Activated CD8-positive, alpha-beta memory T cell treated with anti-CD3 and anti-CD28 coated beads, Interleukin-2, amount 50 U/mL, for 4 hours (primary cell): ENCODE results near the gene RNF181.
A peak's percentile ranks its signal among the peaks of the same experiment; 100 is the strongest.
"Not testable (repeated sequence)": the region's sequence is repeated elsewhere in the genome, so short reads cannot be mapped to it uniquely, and the experiment has no call there.

Source experiments
- DNase-seq: peaks from one replicate; pipeline ENCODE4 v3.0.0-alpha.2; 2020

Gene RNF181

DNA sequence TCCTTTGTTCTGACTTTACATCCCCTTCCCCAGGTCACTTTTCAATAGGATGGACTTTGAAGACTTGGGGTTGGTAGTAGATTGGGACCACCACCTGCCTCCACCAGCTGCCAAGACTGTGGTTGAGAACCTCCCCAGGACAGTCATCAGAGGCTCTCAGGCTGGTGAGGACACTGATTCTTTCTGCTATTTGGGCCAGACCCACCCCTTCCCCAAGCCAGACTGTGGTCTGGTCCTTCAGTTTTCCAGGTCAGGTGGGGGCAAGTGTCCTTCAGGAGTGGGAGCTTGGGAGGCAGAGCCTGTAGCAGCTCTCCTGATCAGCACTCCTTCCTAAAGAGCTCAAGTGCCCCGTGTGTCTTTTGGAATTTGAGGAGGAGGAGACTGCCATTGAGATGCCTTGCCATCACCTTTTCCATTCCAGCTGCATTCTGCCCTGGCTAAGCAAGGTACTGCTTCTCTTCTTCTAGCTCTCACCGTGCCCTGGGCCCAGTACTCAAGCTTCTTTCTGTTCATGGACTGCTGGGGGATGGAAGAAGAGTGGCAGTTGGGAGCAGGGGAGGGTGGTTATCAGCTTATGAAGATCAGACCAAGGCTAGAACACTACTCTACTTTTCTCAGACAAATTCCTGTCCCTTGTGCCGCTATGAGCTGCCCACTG lies 1.1 kb downstream of the RNF181 start:
- no peak for DNase-seq

DNA sequence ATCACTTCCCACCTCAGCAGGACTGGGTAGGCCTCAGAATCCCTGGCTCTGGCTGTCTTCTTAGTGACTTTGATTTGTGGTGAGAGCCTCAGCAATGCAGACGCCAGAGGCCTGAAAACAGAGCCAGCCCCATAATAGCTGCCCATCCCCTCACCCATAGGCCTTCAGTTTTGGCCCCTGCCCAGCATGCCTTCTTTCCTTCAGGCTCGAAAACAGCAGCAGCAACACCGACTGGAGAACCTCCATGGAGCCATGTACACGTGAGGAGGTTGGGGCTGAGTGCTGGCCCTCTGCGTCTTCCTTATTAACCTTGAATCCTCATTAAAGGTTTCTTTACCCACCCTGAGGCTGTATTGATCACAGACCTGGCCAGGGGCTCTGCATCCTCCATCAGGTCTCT lies 1.7 kb downstream of the RNF181 start:
- DNase-seq, result no peak

DNA sequence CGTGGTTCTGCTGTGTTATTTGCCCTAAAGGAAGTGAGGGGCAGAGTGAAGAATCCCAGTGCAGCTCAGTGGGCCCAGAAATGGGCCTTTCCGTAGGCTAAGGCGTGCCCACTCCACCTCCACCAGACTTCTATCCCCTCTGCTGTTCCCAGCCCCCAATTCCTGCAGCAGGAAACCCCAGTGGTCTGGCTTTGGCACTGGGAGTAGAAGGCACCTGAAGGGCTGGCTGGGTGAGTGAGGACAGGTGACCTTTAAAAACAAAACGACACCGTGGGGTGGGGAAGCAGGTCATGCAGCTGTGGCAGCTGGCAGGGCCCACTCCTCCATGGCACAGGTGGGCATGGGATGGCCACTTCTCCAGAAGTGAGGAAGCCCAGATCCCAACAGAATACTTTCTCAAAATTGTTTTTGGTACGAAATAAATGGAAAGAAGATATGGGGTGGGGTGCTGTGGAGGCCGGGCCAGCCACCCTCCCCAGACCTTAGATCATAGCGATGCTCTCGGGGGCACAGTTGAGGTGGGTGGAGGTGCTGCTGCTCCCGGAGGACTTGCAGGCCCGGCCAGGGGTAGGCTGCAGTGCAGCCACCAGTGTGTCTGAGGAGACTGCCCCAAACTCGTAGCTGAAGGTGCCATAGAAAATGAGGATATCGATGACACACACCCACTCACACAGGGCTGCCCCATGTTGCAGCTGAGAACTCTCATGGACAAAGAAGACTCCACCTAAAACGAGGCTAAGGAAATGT lies 3.2 kb downstream of the RNF181 start:
- DNase-seq, result no peak

DNA sequence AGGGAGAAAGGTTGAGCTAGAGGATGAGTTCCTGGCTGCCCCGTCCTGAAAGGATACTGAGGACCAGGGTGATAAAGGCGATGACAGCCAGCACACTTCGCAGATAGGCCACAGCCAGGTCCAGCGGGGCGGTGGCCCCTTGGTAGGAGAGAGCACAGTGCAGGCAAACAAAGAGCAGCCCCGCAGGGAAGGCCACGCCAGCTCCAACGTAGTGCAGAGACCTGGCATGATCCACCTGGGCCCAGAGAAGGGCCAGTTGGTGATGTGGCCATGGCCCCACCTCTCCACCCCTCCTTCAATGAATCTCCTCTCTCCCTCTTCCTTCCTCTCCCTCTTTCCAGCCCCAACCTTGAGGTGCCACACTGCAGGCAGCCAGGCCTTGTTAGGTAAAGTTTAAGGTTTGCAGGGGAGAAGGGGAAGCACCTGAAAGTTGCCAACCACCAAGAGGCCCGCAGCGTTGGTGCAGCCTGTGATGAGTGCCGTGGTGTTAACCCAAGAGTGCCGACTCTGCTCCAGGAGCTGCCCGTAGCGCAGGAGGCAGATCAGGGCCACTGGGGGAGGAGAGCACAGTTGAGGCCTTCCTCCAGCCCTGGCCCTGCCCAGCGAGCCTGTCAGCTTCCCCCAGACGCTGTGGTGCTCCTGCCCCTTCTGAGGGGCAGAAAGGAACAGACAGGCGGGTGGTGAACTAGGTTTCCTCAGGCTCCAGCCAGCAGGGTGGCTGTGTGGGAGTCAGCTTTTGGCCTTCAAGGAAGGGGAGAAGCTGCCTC lies 4.1 kb downstream of the RNF181 start:
- no peak for DNase-seq

DNA sequence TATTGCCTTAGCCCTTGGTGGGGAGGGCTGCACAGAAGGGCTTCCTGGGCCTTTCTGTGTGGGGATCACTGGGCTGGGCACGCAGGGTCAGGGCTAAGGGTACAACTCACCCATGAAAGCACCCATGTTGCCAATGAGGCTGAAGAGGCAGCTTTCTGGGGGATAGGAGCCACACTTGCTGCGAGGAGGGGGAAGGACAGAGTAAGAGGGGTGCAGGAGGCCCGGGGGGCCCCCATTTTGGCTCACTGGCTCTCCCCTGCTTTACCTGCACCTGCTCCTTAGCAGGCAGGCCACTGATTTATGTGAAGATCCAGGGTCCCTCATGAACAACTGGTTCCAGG lies 4.7 kb downstream of the RNF181 start:
- DNase-seq, result no peak

DNA sequence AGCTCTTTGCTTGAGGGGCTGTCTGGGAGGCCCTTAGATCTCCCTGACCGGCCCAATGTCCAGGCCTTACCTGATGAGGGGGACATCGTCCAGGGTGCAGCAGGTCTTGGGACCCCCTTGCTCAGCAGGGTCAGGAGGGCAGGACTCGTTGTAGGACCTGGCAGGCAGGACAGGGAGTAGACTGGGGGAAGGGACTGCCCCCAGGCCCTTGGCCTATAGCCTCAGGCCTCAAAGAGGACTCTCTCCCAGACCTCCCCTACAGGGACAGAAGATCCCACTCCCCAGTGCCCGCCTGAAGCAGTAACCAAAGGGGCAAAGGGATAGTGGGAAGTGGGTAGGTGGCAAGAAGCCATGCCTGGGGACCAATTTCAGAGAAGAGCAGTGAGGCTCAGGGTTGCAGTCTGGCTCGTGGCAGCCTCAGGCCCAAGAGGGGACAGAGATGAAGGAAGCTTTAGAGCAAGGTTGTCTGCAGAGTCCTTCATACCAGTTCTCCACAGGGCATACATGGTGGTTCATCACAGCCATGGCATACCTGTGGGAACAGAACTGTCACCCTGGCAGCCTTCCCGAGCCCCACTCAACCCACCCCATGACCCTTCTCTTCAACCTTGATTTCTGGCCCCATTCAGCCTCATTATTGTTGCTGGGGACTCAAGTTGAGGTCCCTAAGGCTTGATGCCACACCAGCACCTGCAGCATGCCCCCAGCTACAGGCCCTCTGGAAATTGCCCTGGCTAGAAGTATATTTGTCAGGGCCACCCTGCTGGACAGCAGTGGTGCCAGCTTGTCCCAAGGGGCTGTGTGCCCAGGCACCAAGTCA lies 5.6 kb downstream of the RNF181 start:
- DNase-seq, result no peak

DNA sequence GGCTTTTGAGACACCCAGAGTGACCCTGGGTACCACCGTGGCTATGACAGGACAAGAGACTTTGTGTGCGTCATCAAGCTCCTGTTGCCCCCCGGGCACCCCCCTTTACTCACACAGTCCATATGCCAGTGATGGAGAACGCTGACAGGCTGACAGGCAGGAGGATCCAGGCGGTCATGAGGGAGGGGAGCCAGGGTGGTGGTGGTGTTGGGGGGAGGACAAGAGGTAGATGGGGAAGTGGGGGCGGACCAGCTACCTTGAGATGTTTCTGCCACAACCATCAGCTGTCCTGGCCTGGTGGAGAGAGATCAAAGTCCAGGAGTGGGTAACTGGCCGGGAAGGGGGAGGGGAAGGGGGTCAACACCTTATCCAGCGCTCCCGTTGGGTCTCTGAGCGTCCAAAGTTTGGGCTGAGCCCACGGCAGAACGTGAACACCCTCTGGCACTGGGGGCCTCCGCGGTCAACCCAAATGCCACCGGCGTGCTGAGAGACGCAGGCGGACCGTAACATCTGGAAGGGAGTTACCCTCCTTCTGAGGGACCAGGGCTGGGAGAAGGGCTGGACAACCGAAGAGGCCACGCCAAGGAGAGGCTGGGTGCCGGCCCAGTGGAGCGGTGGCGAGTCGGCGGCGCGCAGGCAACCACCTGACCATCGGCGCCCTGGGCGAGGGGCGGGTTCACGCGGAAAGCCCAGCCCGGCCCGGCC lies 6.4 kb downstream of the RNF181 start:
- no peak for DNase-seq

DNA sequence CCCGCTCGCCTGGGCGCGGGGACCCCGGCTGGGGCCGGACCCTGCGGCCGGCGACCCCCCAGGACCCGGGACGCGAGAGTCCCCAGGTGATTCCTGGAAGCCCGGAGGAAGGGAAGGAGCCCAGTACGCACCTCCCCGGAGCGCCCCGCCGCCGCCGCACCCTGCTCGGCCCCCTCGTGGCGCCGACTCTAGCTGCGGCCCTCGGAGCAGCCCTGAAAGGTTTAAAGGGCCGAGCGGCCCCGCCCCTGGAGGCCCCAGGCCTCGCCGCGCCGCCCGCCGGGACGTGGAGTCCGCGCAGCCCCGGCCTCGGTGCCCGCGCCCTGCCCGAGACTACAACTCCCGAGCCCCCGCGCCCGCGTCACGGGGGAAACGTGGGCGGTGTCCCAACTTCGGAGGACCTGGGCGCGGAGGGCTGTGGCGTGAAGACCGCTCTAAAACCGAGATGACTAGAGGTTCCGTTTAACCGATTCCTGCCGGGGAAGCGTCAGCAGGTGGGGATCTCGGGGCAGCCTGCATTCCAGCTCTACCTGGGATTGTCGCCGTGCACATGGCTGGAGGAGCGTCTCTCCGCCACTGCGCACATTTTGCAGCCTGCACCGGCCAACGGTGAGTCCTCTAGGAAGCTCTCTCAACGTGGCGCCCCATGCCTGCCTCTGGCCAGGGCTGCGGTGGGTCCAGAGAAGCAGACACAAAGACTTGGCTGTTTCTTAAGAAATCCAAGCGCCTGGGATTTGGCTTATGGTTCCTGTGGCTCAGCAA lies 7.1 kb downstream of the RNF181 start, which contains the start of gene TMEM150A:
Gene TMEM150A, minus strand, starts transcription at position 223 of the 759 bp plus-strand sequence. CDS start 750 bp downstream, outside the sequence.
- DNase-seq, result peak; percentile 91

DNA sequence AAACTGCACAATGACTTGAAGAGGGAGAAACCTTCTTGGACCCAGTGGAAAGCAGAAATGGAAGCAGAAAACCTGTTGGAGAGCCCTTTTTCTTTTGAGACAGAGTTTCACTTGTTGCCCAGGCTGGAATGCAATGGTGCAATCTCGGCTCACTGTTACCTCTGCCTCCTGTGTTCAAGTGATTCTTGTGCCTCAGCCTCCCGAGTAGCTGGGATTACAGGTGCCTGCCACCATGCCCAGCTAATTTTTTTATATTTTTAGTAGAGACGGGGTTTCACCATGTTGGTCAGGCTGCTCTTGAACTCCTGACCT lies 8.5 kb downstream of the RNF181 start:
- not testable (repeated sequence) for DNase-seq

DNA sequence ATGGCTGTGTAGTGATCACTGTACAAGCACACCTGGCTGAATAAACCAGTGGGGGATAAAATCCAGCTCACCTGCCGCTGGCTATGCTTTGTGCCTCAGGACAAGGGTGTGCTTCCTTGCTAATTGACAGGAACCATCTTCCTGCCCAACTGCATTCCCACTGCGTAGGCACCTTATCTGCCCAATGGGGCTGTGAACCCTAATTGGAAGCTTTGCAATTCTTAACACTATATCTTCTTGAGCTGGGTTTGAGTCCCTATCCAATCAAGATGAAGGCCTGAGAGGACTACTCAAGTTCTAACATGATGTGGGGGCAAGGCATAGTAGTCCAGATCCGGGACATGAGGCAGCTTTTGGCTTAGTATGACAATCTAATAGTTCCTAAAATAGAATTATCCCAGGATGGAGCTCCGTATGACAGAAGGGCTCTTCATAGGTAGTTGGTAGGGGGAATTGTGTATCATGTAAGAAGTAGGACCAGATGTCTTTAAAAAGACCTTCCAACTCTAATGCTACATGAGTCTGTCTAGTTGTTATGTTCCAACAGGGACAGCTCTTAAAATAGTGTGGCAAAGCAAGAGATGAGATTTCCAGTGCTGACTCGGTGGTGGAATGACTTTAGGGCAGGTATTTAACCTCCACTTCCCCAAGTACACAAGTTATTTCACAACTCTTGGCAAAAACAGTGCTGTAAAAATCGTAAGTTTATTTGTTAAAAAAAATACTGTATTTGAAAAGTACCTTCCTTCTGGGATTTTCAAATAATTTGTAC lies 9.2 kb downstream of the RNF181 start:
- no peak for DNase-seq

DNA sequence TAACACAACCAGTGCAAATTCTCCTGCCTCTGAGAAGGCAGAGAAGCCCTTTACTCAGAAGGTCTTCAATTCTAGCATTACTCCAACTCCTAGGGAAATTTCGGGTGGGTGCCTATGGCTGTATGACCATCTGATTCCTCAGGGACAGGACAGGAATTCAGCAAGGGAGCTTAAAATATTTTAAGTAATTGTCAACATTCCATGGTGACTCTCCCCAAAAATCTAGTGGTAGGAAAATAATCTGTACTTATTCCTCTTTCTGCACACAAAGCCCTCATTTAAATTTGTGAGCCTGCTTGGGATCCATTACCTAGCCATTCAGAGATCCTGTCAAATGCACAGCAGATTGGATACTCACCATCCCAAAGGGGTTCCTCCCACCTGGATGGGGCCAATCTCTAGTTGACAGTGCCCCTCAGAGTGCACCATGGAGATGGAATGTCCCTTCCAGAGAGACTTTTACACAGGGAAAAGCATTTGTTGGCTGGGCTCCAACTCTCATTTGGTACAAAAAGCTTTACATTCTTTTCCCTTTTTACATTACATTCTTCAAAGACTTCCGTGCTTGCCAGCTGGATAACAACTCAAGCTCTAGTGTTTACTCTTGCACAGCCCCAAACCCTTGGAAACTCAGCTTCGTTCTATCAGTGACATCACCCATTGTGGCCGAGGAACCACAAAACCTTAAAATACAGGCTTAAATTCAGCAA lies 10.0 kb downstream of the RNF181 start:
- no peak for DNase-seq

DNA sequence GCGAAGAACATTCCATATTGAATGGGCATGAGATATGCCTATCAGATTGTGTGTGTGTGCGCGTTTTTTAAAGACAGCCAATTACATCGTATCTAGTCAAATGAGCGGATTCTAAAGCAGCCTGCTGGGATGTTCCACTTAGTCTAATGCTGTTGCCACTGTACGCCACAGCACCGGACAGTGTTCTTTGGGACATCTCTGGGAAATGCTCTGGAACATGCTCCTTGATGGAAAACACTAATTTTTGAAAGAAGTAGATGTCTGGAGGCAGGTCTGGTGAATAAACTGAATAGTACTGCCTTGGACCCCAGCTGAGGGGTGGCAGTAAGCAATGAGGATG lies 10.5 kb downstream of the RNF181 start:
- no peak for DNase-seq

DNA sequence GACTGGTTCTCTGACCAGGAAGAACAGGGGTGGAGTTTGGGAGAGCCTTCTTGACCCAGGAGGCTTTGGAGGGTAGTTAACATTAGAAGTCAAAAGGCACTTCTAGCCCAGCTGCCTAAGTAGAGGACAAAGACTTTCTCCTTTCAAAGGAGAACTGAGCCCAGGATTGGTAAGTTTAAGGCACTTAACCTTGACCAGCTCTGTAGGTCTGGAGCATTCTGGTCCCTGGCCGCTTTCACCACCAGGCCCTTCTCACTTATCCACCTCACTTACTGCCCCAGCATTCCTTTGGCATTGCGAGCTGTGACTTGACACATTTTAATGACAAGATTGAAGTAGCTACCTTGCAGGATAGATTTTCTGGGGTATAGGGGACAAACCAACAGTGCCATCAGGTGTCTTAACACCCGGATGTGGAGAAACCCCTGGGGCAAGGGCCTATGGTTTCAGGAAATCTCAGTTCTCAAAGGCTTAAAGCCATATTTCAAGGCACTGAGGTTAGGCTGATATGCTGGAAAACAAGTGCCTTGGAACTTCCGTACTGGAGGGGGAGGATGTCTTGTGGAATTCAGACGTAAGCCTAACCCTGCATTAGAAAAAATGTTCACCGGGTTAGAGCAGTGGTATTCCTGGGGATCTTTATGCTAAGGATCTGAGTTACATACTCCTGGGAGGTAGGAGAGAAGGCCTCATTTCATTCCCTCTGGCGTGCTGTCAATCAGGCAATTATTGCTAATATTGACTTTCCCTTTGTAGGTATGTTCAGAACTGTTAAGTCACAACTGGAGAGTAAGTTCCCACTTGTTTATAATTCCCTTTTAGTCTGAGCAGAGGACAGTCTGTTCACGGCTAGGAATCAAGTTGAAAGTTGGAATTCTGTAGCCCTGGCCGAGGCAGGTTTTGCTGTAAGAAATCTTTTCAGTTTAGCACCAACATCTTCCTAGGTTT lies 12.0 kb downstream of the RNF181 start:
- no peak for DNase-seq

DNA sequence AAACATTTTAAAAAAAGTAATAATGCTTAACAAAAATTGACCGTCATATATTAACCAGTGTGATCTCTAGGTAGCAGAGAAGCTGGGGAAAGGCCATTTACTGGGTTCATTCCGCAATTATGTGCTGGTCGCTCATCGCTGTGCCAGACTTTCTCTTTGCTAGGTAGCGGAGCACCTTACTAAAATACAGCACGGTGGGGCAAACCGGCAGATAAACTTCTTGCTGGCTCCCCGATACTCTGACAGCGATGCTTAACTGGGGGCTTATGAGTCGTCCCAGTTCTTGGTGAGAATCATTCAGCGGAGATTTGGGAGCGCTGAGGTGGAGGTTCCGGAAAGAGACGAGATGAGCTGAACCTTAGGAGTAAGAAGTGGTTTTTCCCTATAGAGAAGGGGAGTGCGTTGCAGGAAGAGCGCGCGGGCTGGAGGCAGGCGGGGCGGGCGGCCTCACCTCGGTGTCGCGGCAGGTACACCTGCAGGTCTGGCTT lies 15.7 kb downstream of the RNF181 start:
- DNase-seq, result no peak

DNA sequence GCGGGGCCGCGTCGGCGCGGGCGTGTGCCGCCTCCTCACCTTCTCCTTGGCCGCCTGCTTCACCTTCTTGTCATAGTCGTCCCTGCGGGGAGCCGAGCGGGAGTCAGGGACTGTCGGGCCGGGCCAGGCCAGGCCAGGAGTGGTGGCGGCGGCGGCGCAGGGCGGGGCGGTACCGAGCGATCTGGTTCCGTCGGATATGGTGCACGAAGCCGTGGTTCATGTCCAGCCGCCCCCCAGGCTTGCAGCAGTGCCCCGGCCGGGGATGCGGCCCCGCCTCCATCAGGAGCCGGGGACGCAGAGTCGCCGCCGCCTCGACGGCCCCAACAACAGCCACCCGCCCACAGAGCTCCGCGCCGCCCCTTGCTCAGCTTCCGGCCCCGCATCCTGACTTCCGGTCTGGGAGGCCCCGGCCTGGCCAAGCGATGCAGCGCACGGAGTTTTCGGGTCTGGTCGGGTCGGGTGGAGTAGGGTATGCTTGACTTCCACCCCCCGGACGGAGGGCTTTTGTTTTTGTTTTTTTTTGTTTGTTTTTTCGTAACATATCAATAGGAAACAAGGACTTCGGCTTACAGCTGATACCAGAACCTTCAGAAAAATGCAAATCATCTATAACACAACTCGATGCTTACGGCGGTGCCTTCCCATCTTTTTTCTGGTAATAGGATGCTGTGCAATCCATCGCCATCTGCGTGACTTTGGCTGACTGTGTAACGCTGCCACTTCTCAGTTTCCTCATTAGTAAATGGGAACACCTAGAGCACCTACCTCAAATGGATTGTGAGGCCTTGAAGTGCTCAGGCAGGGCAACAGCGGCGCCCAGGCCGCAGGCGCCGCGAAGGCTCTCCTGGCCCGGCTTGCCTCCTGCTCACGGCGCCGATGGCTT lies 16.4 kb downstream of the RNF181 start, which contains the start of gene C2orf68:
Gene C2orf68, minus strand, starts transcription at position 362 of the 883 bp plus-strand sequence. Its CDS starts 82 bp downstream, at position 280.
- peak; percentile 81 for DNase-seq

DNA sequence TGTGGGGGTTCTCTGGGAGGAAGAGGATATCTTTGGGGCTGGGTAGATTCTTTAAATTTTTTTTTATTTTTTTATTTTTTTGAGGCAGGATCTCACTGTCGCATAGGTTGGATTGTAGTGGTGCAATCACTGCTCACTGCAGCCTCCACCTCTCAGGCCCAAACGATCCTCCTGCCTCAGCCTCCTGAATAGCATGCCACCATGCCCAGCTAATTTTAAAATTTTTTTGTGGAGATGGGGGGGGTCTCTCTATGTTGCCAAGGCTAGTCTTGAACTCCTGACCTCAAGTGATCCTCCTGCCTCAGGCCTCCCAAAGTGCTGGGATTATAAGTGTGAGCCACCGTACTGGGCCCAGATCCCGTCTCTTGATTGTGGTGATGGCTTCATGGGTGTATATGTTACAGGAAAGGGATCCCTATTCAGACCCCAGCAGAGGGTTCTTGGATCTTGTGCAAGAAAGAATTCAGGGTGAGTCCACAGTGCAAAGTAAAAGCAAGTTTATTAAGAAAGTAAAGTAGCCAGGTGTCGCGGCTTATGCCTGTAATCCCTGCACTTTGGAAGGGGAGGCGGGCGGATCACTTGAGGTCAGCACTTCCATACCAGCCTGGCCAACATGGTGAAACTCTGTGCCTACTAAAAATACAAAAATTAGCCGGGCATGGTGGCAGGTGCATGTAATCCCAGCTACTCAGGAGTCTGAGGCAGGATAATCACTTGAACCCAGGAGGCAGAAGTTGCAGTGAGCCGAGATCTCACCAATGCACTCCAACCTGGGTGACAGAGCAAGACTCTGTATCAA lies 18.4 kb downstream of the RNF181 start:
- no peak for DNase-seq

DNA sequence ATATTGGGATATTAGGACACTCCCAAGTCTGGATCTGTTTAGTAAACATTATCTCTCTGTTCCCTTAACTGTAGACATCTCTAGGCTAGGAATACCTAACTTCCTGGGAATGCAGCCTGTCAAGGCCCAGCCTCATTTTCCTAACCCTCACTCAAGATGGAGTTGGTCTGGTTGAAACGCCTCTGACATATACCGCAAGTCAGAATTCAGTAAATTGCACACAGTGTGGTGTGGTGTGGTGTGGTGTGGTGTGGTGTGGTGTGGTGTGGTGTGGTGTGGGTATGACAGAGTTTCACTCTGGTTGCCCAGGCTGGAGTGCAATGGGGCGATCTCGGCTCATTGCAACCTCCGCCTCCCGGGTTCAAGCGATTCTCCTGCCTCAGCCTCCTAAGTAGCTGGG lies 19.2 kb downstream of the RNF181 start:
- not testable (repeated sequence) for DNase-seq
